ENCODE measurements around the gene ZNF524.
"Not testable (repeated sequence)": the region's sequence is repeated elsewhere in the genome, so short reads cannot be mapped to it uniquely, and the experiment has no call there.

The ZNF524 gene

DNA sequence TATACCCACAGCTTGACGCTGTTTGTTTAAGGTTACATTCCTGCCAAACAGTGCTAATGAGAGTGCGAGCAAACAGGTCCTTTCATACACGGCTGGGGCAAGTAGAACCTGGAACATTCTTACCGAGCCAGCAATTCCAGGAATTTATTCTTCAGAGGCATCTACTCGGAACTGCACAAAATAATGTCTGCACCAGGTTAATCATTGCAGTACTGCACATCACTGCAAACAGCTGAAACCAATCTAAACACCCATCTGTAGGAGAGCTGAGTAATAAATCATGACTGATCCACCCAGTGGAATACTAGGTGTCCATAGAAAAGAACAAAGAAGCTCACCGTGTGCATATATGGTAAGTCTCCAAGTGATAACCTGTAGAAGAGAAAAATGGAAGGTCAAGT is 18.3 kb upstream of the ZNF524 start:
- Histone ChIP-seq H2BK12ac (ENCODE audit: low read length) (no peak overlapping the region), H2AK5ac (ENCODE audit: low read depth, low read length) (no peak overlapping the region), H4K91ac (ENCODE audit: low read depth, low read length, poor library complexity) (no peak overlapping the region), H3K9ac (ENCODE audit: low read depth, low read length, poor library complexity) (no peak overlapping the region), H2BK15ac (ENCODE audit: low read length) (no peak overlapping the region), H3K4me2 (ENCODE audit: insufficient read depth, low read length, poor library complexity, severe bottlenecking) (no peak overlapping the region), H3K79me1 (ENCODE audit: low read depth, low read length) (peaks cover 14% of the 10 kb centered on the region), H3K14ac (ENCODE audit: low read length) (no peak overlapping the region), H2BK120ac (ENCODE audit: low read depth, low read length) (no peak overlapping the region), H3K36me3 (replicated peaks in 1 of 2; ENCODE audit: control insufficient read depth in 2 of 2, insufficient read depth in 2 of 2, low read length in 2 of 2) (peaks cover 10 to 13% of the 10 kb centered on the region in 2 donors), H3K18ac (ENCODE audit: low read length) (no peak overlapping the region), H4K8ac (ENCODE audit: low read depth, low read length) (no peak overlapping the region), H3K4ac (ENCODE audit: low read length) (no peak overlapping the region), H3K27ac (replicated peaks; ENCODE audit: low read length) (no peak overlapping the region), H2BK5ac (ENCODE audit: low read length) (no peak overlapping the region), H2AFZ (ENCODE audit: low read length) (no peak overlapping the region), H3K9me3 (replicated peaks in 1 of 2; ENCODE audit: control insufficient read depth in 2 of 2, insufficient read depth in 1 of 2, low read depth in 1 of 2, low read length in 2 of 2) (no peaks in the 10 kb centered on the region), H3K23ac (ENCODE audit: low read depth, low read length, poor library complexity) (no peak overlapping the region), H3K4me1 (ENCODE audit: control insufficient read depth in 2 of 2, insufficient read depth in 1 of 2, low read depth in 1 of 2, low read length in 2 of 2) (peaks cover 12 to 13% of the 10 kb centered on the region in 2 donors), H3K4me3 (ENCODE audit: low read length in 2 of 2) (no peak overlapping the region), H3K27me3 (ENCODE audit: control insufficient read depth in 3 of 3, insufficient read depth in 3 of 3, low read depth in 1 of 3, low read length in 3 of 3) (no peaks in the 10 kb centered on the region)
- no CpG with 5 or more reads among the region's 6 CpGs for WGBS, 2 donors (ENCODE audit: extremely low coverage in 2 of 2, insufficient read length in 2 of 2, insufficient replicate concordance in 1 of 2)
- no peak for DNase-seq (ENCODE audit: low spot score)

- not testable (repeated sequence) for H3K18ac ChIP-seq (ENCODE audit: low read length); H3K4me2 ChIP-seq (ENCODE audit: insufficient read depth, low read length, poor library complexity, severe bottlenecking); H2BK5ac ChIP-seq (ENCODE audit: low read length); DNase-seq (ENCODE audit: low spot score); H3K14ac ChIP-seq (ENCODE audit: low read length); H3K27me3 ChIP-seq (ENCODE audit: control insufficient read depth in 3 of 3, insufficient read depth in 3 of 3, low read depth in 1 of 3, low read length in 3 of 3); H3K4ac ChIP-seq (ENCODE audit: low read length); H3K27ac ChIP-seq (replicated peaks; ENCODE audit: low read length); H3K9me3 ChIP-seq (replicated peaks in 1 of 2; ENCODE audit: control insufficient read depth in 2 of 2, insufficient read depth in 1 of 2, low read depth in 1 of 2, low read length in 2 of 2); H2BK120ac ChIP-seq (ENCODE audit: low read depth, low read length); H3K23ac ChIP-seq (ENCODE audit: low read depth, low read length, poor library complexity); H3K4me3 ChIP-seq (ENCODE audit: low read length in 2 of 2); H3K36me3 ChIP-seq (replicated peaks in 1 of 2; ENCODE audit: control insufficient read depth in 2 of 2, insufficient read depth in 2 of 2, low read length in 2 of 2); H3K9ac ChIP-seq (ENCODE audit: low read depth, low read length, poor library complexity); H2BK15ac ChIP-seq (ENCODE audit: low read length); H2BK12ac ChIP-seq (ENCODE audit: low read length); H2AFZ ChIP-seq (ENCODE audit: low read length); H4K8ac ChIP-seq (ENCODE audit: low read depth, low read length); H2AK5ac ChIP-seq (ENCODE audit: low read depth, low read length); H4K91ac ChIP-seq (ENCODE audit: low read depth, low read length, poor library complexity)
- H3K4me1 ChIP-seq (ENCODE audit: control insufficient read depth in 2 of 2, insufficient read depth in 1 of 2, low read depth in 1 of 2, low read length in 2 of 2), result peaks cover 12 to 17% of the 10 kb centered on the region in 2 donors
- no CpG with 5 or more reads among the region's 4 CpGs for WGBS, 2 donors (ENCODE audit: extremely low coverage in 2 of 2, insufficient read length in 2 of 2, insufficient replicate concordance in 1 of 2)
- peaks cover 14% of the 10 kb centered on the region for H3K79me1 ChIP-seq (ENCODE audit: low read depth, low read length)
Observed at GRCh38 chr19:55582284-55582683, 17.8 kb upstream of the ZNF524 start.

- peaks cover 12 to 17% of the 10 kb centered on the region in 2 donors for H3K4me1 ChIP-seq (ENCODE audit: control insufficient read depth in 2 of 2, insufficient read depth in 1 of 2, low read depth in 1 of 2, low read length in 2 of 2)
- WGBS, 2 donors (ENCODE audit: extremely low coverage in 2 of 2, insufficient read length in 2 of 2, insufficient replicate concordance in 1 of 2), result no CpG with 5 or more reads among the region's 8 CpGs
- not testable (repeated sequence) for H2AK5ac ChIP-seq (ENCODE audit: low read depth, low read length); H3K27ac ChIP-seq (replicated peaks; ENCODE audit: low read length); H2BK15ac ChIP-seq (ENCODE audit: low read length); H2BK12ac ChIP-seq (ENCODE audit: low read length); H3K36me3 ChIP-seq (replicated peaks in 1 of 2; ENCODE audit: control insufficient read depth in 2 of 2, insufficient read depth in 2 of 2, low read length in 2 of 2); H4K91ac ChIP-seq (ENCODE audit: low read depth, low read length, poor library complexity); H2AFZ ChIP-seq (ENCODE audit: low read length); H3K9ac ChIP-seq (ENCODE audit: low read depth, low read length, poor library complexity); H3K4me3 ChIP-seq (ENCODE audit: low read length in 2 of 2); H2BK120ac ChIP-seq (ENCODE audit: low read depth, low read length); H4K8ac ChIP-seq (ENCODE audit: low read depth, low read length); H3K27me3 ChIP-seq (ENCODE audit: control insufficient read depth in 3 of 3, insufficient read depth in 3 of 3, low read depth in 1 of 3, low read length in 3 of 3); H3K18ac ChIP-seq (ENCODE audit: low read length); H3K4me2 ChIP-seq (ENCODE audit: insufficient read depth, low read length, poor library complexity, severe bottlenecking); H3K9me3 ChIP-seq (replicated peaks in 1 of 2; ENCODE audit: control insufficient read depth in 2 of 2, insufficient read depth in 1 of 2, low read depth in 1 of 2, low read length in 2 of 2); H3K14ac ChIP-seq (ENCODE audit: low read length); DNase-seq (ENCODE audit: low spot score); H3K23ac ChIP-seq (ENCODE audit: low read depth, low read length, poor library complexity); H3K4ac ChIP-seq (ENCODE audit: low read length)
- H3K79me1 ChIP-seq (ENCODE audit: low read depth, low read length), result peaks cover 11% of the 10 kb centered on the region
- peak overlapping the region; percentile 95 for H2BK5ac ChIP-seq (ENCODE audit: low read length)
Observed at GRCh38 chr19:55583897-55584296, 16.2 kb upstream of the ZNF524 start.

DNA sequence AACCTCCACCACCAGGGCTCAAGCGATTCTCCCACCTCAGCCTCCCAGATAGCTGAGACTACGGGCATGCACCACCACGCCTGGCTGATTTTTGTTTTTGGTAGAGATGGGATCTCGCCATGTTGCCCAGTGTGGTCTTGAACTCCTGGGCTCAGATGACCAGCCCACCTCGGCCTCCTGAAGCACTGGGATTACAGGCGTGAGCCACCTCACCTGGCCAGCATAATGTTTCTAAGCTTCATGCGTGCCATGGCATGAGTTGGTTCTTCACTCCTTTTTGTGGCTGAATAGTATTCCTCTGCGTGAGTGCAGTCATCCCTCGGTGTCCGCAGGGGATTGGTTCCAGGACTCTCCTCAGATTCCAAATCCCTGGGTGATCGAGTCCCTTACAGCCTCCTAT is 15.2 kb upstream of the ZNF524 start:
- Histone ChIP-seq H2BK15ac (ENCODE audit: low read length) (peak overlapping the region; percentile 52), H2BK12ac (ENCODE audit: low read length) (no peak overlapping the region), H2AK5ac (ENCODE audit: low read depth, low read length) (no peak overlapping the region), H3K27ac (replicated peaks; ENCODE audit: low read length) (peak overlapping the region; percentile 44), H3K27me3 (ENCODE audit: control insufficient read depth in 3 of 3, insufficient read depth in 3 of 3, low read depth in 1 of 3, low read length in 3 of 3) (no peaks in the 10 kb centered on the region), H3K23ac (ENCODE audit: low read depth, low read length, poor library complexity) (no peak overlapping the region), H3K4ac (ENCODE audit: low read length) (no peak overlapping the region), H3K4me3 (ENCODE audit: low read length in 2 of 2) (no peak overlapping the region), H3K9ac (ENCODE audit: low read depth, low read length, poor library complexity) (no peak overlapping the region), H2BK120ac (ENCODE audit: low read depth, low read length) (no peak overlapping the region), H2BK5ac (ENCODE audit: low read length) (peak overlapping the region; percentile 95), H4K91ac (ENCODE audit: low read depth, low read length, poor library complexity) (peak overlapping the region; percentile 68), H3K4me2 (ENCODE audit: insufficient read depth, low read length, poor library complexity, severe bottlenecking) (no peak overlapping the region), H3K36me3 (replicated peaks in 1 of 2; ENCODE audit: control insufficient read depth in 2 of 2, insufficient read depth in 2 of 2, low read length in 2 of 2) (no peaks in the 10 kb centered on the region), H4K8ac (ENCODE audit: low read depth, low read length) (no peak overlapping the region), H3K9me3 (replicated peaks in 1 of 2; ENCODE audit: control insufficient read depth in 2 of 2, insufficient read depth in 1 of 2, low read depth in 1 of 2, low read length in 2 of 2) (no peaks in the 10 kb centered on the region), H2AFZ (ENCODE audit: low read length) (peak overlapping the region; percentile 86), H3K18ac (ENCODE audit: low read length) (peak overlapping the region; percentile 48), H3K14ac (ENCODE audit: low read length) (no peak overlapping the region), H3K79me1 (ENCODE audit: low read depth, low read length) (peaks cover 2% of the 10 kb centered on the region), H3K4me1 (ENCODE audit: control insufficient read depth in 2 of 2, insufficient read depth in 1 of 2, low read depth in 1 of 2, low read length in 2 of 2) (peaks cover 10 to 17% of the 10 kb centered on the region in 2 donors)
- no CpG with 5 or more reads among the region's 11 CpGs for WGBS, 2 donors (ENCODE audit: extremely low coverage in 2 of 2, insufficient read length in 2 of 2, insufficient replicate concordance in 1 of 2)
- DNase-seq (ENCODE audit: low spot score), result no peak
